ENCODE measurements around the gene KCNIP2. TPM values are rescaled to one million over a fixed set of nuclear protein-coding genes. Genes with fewer than 3 reads are reported as not detected.

KCNIP2 gene
- total and polyA plus RNA-seq, 7 experiments from 2014 or later: 0.27 to 6.3 (median 2.4) TPM; not detected in 1

DNA sequence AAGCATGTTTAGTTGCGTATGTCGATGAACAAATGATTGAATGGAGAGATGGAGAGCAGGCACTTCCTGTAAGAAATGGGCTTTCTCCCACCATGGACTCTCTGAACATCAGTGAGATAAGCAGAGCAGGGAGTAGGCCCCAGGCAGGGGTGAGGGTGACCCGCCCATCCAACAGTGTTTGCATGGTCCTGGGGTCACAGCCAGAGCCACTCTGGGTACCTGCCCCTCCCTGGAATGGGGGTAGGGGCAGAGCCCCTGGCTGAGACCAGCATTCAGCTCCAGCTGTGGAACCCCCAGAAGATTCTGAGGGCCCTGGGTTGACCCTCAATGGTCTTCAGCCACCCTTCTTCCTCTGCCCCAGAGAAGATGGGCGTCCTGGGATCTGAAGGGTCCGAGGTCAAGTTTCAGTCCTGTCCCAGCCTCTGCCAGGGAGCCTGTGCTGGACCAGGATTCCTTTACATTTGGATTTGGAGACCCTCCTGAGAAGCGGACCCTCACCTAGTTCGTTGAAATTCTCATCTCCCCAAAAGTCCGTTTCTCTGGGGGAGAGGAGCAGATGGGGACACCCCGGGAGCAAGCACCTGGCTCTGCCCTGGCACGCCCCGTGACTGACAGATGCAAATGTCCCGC is 65.3 kb downstream of the KCNIP2 start:
- Mint-ChIP-seq H3K4me1 (peaks cover 36 to 64% (median 47%) of the 10 kb centered on the region in 7 donors), H3K27ac (no peak overlapping the region), H3K4me3 (peak overlapping the region in 9 of 10 donors; percentile 70 to 96 (median 78)), H3K9me3 (no peaks in the 10 kb centered on the region), H3K27me3 (peaks cover 34 to 56% (median 43%) of the 10 kb centered on the region in 5 donors), H3K36me3 (peaks cover 0 to 3% (median 0%) of the 10 kb centered on the region in 5 donors)
- CTCF ChIA-PET: interaction anchor here (0.6 kb wide), 1 partner anchor 42 kb away, joined by 5 read pairs; no protein-coding TSS in a partner anchor
- H3K36me3 ChIP-seq (ENCODE audit: control insufficient read depth in 2 of 3, insufficient read depth in 3 of 3, low read length in 3 of 3): no peaks in the 10 kb centered on the region
- DNase-seq (no peak), ATAC-seq (no peak)
- H3K4me3 ChIP-seq (ENCODE audit: low read length): no peak overlapping the region
- H3K9me3 ChIP-seq (ENCODE audit: control insufficient read depth in 2 of 3, low read length in 3 of 3): no peaks in the 10 kb centered on the region
- peaks cover 23 to 51% of the 10 kb centered on the region in 2 donors for H3K4me1 ChIP-seq (ENCODE audit: control insufficient read depth in 2 of 2, insufficient read depth in 2 of 2, low read length in 2 of 2)
- POLR2A ChIA-PET: no interaction called here
- intact Hi-C loops (cut with micrococcal nuclease): no loop called here
- peaks cover 8 to 35% of the 10 kb centered on the region in 2 donors for H3K27me3 ChIP-seq (ENCODE audit: control insufficient read depth in 2 of 2, insufficient read depth in 2 of 2, low read length in 2 of 2)
- H3K27ac ChIP-seq (ENCODE audit: low read depth, low read length): no peak overlapping the region

DNA sequence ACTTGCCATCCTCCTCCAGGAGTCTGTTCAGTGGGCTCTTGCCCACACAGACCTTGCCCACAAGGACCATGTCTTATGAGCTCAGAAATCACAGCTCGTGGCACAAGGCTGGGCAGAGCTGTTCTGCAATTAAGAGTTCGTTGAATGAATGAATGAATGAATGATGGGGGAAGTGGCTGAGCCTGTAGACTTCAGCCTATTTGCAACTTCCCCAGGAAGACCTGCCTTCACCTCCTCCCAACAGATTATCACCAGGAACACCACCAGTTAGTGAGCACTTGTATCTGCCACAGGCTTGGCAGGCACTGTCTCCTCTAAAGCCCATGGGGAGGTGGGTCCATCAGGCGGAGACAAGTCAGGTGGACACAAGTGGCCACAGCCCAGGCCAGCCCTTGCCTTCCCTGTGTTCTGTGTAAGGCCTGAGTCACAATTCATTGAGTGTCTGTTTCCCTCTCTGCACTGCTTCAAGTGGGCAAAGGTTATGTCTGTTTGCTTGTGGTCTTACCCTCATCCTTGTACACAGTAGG is 65.9 kb downstream of the KCNIP2 start:
- intact Hi-C loops (cut with micrococcal nuclease): no loop called here
- Mint-ChIP-seq H3K36me3 (peaks cover 0 to 3% (median 0%) of the 10 kb centered on the region in 5 donors), H3K27me3 (peaks cover 38 to 62% (median 49%) of the 10 kb centered on the region in 5 donors), H3K9me3 (no peaks in the 10 kb centered on the region), H3K4me1 (peaks cover 31 to 59% (median 41%) of the 10 kb centered on the region in 7 donors), H3K4me3 (peak overlapping the region; percentile 0 to 96 (median 50)), H3K27ac (no peak overlapping the region)
- POLR2A ChIA-PET: no interaction called here
- no peak overlapping the region for H3K4me3 ChIP-seq (ENCODE audit: low read length)
- ATAC-seq: no peak
- H3K4me1 ChIP-seq (ENCODE audit: control insufficient read depth in 2 of 2, insufficient read depth in 2 of 2, low read length in 2 of 2): peaks cover 21 to 49% of the 10 kb centered on the region in 2 donors
- no peaks in the 10 kb centered on the region for H3K9me3 ChIP-seq (ENCODE audit: control insufficient read depth in 2 of 3, low read length in 3 of 3)
- H3K27me3 ChIP-seq (ENCODE audit: control insufficient read depth in 2 of 2, insufficient read depth in 2 of 2, low read length in 2 of 2): peaks cover 8 to 37% of the 10 kb centered on the region in 2 donors
- no peak overlapping the region for H3K27ac ChIP-seq (ENCODE audit: low read depth, low read length)
- CTCF ChIA-PET: no interaction called here
- no peaks in the 10 kb centered on the region for H3K36me3 ChIP-seq (ENCODE audit: control insufficient read depth in 2 of 3, insufficient read depth in 3 of 3, low read length in 3 of 3)
- no peak for DNase-seq

DNA sequence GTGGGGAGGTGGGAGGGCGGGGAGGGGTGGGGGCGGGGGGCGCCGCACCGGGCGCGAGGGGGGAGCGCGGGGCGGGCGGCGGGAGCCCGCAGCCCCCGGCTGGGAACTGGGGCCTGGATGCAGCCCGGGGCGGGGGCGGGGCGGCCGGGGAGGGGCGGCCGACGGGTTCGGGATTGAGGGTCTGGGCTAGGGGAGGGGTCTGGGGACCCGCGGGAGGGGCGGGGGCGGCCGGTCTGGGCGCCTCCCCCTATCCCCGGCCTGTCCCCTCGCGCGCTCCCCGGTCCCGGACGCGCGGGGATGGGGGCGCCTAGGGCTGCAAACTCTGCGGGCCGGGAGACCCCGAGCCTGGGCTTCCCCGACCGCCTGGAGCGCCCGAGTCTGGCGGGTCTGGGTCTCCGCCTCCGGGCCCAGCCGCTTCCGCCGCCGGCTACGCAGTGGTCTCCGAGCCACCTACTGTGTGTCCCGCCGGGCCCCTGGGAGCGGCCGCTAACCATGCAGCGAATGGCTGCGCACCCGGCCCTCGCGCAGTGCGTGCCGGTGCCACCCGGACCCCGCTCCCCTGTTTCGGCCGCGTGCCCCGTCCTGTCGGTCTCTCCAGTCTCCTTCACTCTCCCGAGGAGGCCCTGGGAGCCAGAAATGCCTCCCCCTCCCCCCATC is 67.3 kb downstream of the KCNIP2 start:
- DNase-seq (no peak), ATAC-seq (no peak)
- H3K4me1 Mint-ChIP-seq: peaks cover 23 to 45% (median 34%) of the 10 kb centered on the region in 7 donors
- no peaks in the 10 kb centered on the region for H3K9me3 Mint-ChIP-seq
- no peak overlapping the region for H3K4me3 ChIP-seq (ENCODE audit: low read length)
- H3K36me3 Mint-ChIP-seq: peaks cover 0 to 3% (median 0%) of the 10 kb centered on the region in 5 donors
- peaks cover 13 to 37% of the 10 kb centered on the region in 2 donors for H3K4me1 ChIP-seq (ENCODE audit: control insufficient read depth in 2 of 2, insufficient read depth in 2 of 2, low read length in 2 of 2)
- H3K27ac Mint-ChIP-seq: no peak overlapping the region
- H3K27ac ChIP-seq (ENCODE audit: low read depth, low read length): no peak overlapping the region
- H3K9me3 ChIP-seq (ENCODE audit: control insufficient read depth in 2 of 3, low read length in 3 of 3): no peaks in the 10 kb centered on the region
- H3K36me3 ChIP-seq (ENCODE audit: control insufficient read depth in 2 of 3, insufficient read depth in 3 of 3, low read length in 3 of 3): no peaks in the 10 kb centered on the region
- peaks cover 50 to 76% (median 61%) of the 10 kb centered on the region in 5 donors for H3K27me3 Mint-ChIP-seq
- ChIA-PET CTCF (no interaction called here), POLR2A (no interaction called here)
- peak overlapping the region in 5 of 10 donors; percentile 41 to 96 (median 80) for H3K4me3 Mint-ChIP-seq
- peaks cover 8 to 37% of the 10 kb centered on the region in 2 donors for H3K27me3 ChIP-seq (ENCODE audit: control insufficient read depth in 2 of 2, insufficient read depth in 2 of 2, low read length in 2 of 2)
- intact Hi-C loops (cut with micrococcal nuclease): no loop called here

Other genes starting within 250 kb of the KCNIP2 start
- 100 to 1,000 TPM in 1 of 5 experiments, 10 to 100 TPM in 4; 47.2 to 105 (median 88.1) TPM for gene FBXW4, start 148.6 kb downstream of the KCNIP2 start, total RNA-seq
- gene FBXW4, start 148.6 kb downstream of the KCNIP2 start, polyA plus RNA-seq: 10 to 100 TPM in 1 of 2 donors, 1 to 10 TPM in 1; 6.1 to 15.9 TPM
- not detected for gene FGF8, start 67.7 kb downstream of the KCNIP2 start, total RNA-seq
- gene FGF8, start 67.7 kb downstream of the KCNIP2 start, polyA plus RNA-seq: not detected
- gene NPM3, start 60.4 kb downstream of the KCNIP2 start, total RNA-seq: 10 to 100 TPM; 10.9 to 31.3 (median 16.2) TPM
- gene NPM3, start 60.4 kb downstream of the KCNIP2 start, polyA plus RNA-seq: 10 to 100 TPM; 10.3 to 13.7 TPM
- 100 to 1,000 TPM; 154 to 338 (median 321) TPM for gene OGA, start 25.4 kb downstream of the KCNIP2 start, total RNA-seq
- gene OGA, start 25.4 kb downstream of the KCNIP2 start, polyA plus RNA-seq: 10 to 100 TPM; 45.8 to 47.6 TPM
- 10 to 100 TPM; 26.7 to 34.0 (median 28.8) TPM for gene ARMH3, start 212.4 kb upstream of the KCNIP2 start, total RNA-seq
- gene ARMH3, start 212.4 kb upstream of the KCNIP2 start, polyA plus RNA-seq: 10 to 100 TPM; 19.7 to 22.5 TPM
- gene HPS6, start 221.5 kb upstream of the KCNIP2 start, total RNA-seq: 10 to 100 TPM; 12.1 to 24.2 (median 20.9) TPM
- 10 to 100 TPM; 13.8 to 29.9 TPM for gene HPS6, start 221.5 kb upstream of the KCNIP2 start, polyA plus RNA-seq